GM12892 (cell line): ENCODE data around the gene USO1.

Experiments used
- POLR2AphosphoS5 ChIP-seq: IDR thresholded peaks from 2 replicates; pipeline ENCODE4 v1.6.1; 2011; ENCODE audit warnings: low read depth, low read length, control low read depth
- TAF1 ChIP-seq: IDR thresholded peaks from 2 replicates; pipeline ENCODE4 v1.6.1; 2011; ENCODE audit warnings: low read depth, mild to moderate bottlenecking, control low read depth, low read length, borderline replicate concordance

- no peak for TF ChIP-seq POLR2AphosphoS5
- TF ChIP-seq TAF1: no peak
Measured at GRCh38 chr4:75848891-75849290, 124.5 kb downstream of the USO1 start.
